HG02852 (cell line): Measurements from ENCODE around the gene CTSD.

Source experiments
- ATAC-seq: cut with Tn5 transposase; IDR thresholded peaks from one replicate; pipeline ENCODE4 v1.9.1; 2021; ENCODE audit warnings: mild to moderate bottlenecking, moderate library complexity; ENCODE audit not compliant: unreplicated experiment

The CTSD gene

DNA sequence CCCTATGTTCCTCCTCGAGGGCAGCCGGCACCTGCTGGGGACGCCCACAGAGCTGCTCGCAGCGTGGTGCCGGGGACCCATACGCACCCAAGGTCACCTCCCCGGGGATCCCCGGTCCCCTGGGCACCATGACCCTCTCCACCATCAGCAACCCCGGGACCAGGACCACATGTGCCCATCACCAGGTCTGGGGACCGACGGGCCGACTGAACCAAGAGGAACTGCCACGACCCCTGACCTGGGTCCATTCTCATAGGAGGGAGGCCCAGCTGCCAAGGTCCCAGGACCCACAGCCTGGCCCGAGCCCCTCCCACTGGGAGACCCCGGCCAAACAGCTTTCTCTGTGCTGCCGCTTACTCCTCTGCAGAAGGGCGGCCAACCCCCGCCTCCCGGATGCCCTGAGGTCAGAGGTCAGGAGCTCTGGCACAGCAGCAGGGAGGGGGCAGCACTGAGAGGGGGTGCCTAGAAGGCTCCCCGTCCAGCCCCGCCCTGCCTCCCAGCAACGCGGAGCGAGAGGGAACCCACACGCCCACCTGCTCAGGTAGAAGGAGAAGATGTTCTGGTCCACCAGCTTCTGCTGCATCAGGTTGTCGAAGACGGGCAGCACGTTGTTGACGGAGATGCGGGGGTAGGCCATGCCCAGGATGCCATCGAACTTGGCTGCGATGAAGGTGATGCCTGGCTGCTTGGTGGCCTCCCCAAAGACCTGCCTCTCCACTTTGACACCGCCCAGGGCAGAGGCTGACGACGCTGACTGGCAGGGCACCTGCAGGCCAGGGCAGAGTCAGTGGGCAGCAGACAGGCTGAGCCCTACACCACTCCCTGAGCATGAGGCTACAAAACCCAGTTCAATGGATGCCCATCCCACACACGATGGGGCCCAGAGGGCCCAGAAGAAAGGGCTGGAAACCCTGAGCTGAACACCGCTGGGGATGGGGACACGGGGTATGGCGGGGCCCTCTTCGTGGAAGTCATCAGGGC, 6.6 kb downstream of the CTSD start:
- no peak for ATAC-seq

DNA sequence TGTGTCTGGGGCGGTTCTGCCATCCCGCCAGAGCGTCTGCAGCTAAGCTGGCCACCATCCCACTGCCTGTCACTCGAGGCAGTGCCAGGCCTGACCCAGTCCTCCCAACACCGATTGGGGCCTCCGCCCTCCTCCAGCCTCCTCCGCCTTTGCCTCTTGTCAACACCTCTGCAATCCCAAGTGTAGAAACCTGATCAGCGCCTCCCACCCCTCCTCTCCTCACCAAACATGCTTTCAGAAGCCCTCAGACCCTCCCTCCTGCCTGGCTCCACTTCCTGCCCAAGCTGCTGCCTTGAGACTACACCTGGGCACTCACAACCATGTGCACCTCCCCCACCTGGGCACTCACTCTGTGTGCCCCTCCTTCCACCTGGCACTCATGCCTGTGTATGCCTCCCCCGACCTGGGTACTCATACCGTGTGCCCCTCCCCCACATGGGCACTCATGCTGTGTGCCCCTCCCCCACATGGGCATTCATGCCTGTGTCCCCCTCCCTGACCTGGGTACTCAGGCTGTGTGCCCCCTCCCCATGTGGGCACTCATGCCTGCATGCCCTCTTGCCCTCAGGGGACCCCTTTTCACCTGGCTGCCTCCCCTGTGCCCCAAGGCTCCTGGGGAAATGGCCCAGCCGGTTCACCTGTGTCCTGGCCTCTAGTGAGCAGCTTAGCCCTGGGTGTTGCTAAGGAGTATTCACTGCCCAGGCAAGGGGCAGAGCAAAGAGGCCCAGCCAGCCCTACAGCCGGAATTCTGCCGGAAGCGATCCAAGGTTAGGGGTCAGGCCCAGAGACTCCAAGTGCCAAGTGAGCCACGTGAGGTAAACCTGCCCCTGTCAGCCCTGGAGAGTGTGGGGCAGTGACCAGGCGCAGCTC, 7.8 kb downstream of the CTSD start:
- ATAC-seq, result no peak

DNA sequence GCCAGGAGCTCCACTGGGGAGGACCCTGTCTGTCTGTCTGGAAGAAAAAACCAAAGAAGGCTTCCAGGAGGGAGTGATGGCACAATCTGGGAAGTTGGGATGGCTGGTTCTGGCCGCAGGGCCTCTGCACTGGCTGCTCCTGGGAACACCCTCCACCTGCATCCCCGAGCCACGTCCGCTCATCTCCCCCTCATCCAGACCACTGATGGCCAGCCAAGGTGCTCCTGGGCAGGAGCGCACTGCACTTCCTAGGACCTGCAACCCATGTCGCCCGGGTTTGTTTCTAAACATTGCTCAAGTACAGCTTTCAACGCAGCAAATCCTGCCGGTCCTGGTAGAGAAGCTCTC, 8.4 kb downstream of the CTSD start:
- ATAC-seq, result no peak

DNA sequence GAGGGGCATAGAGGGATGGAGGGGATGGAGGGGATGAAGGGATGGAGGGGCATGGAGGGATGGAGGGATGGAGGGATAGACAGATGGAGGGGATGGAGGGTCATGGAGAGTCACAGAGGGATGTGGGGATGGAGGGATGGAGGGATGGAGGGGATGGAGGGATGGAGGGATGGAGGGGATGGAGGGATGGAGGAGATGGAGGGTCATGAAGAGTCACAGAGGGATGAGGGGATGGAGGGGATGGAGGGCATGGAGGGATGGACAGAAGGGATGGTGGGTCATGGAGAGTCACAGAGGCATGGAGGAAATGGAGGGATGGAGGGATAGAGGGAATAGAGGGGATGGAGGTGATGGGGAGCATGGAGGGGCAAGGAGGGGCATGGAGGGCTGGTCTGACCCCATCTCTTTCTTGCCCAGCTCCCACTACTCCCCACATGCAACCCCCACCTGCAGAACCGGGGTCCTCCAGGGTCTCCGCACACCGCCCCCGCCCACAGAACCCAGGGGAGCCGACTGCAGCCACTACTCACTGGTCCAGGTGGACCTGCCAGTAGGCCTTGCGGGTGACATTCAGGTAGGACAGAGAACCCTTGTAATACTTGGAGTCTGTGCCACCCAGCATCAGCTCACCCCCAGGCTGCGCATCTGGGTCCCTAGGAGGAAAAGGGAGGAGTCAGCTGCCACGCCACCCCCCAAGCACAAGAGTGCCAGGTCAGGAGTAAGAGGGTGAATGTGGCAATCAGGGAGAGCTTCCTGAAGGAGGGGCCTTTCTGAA, 9.2 kb downstream of the CTSD start:
- no peak for ATAC-seq

DNA sequence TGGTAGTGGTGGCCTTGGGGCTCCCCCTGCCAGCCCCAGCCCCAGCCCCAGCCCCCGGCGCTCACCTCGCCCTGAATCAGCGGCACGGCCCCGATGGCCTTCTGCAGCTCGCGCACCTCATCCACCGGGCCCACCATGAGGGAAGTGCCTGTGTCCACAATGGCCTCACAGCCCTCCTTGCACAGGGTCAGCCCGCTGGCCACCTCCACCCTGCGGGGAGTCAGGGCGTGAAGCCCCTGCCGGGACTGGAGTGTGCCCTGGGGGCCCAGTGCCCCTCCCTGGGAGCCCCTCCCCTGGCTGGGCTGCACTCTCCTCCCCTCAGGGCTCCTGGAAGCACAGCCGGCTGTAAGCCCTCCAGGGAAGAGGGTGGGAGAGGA, 9.8 kb downstream of the CTSD start:
- no peak for ATAC-seq

DNA sequence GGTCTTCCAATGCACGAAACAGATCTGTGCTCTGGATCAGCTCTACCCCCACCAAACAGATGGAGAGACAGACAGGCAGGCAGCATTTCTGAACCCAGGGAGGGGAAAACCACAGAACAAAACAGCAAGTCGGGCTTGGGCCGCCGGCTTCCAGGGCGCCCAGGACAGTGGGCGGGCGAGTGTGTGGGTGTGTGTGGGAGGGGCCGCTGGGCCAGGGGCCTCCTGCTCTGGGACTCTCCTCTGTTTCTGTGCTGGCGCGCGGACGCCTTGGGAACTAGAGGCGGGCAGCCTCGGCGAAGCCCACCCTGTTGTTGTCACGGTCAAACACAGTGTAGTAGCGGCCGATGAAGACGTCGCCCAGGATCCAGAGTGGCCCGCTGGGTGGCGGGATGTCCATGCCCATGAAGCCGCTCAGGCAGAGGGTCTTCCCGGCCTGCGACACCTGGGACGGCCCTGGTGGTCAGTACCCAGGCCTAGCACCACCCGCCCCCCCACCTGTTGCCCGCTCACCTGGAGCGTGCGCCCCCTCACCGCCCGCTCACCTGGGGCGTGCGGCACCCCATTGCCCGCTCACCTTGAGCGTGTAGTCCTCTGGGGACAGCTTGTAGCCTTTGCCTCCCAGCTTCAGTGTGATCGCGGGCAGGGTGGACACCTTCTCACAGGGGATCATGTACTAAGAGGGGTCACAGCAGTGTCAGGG, 10.3 kb downstream of the CTSD start:
- no peak for ATAC-seq

DNA sequence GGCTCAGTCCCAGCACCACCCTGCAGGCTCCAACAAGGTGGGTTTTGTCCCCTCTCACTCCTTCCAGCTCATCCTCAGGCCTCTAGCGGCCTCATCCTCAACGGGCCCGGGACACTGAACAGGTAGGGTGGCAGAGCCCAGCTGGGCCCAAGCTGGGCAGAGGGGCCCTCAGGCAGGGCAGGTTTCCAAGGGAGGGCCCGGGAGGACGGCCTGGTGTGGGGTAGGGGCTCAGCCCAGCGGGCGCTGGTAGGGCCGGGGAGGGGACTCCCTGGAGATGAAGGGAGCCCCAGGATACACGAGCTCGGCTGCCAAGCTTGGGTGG, 10.9 kb downstream of the CTSD start:
- ATAC-seq, result no peak

DNA sequence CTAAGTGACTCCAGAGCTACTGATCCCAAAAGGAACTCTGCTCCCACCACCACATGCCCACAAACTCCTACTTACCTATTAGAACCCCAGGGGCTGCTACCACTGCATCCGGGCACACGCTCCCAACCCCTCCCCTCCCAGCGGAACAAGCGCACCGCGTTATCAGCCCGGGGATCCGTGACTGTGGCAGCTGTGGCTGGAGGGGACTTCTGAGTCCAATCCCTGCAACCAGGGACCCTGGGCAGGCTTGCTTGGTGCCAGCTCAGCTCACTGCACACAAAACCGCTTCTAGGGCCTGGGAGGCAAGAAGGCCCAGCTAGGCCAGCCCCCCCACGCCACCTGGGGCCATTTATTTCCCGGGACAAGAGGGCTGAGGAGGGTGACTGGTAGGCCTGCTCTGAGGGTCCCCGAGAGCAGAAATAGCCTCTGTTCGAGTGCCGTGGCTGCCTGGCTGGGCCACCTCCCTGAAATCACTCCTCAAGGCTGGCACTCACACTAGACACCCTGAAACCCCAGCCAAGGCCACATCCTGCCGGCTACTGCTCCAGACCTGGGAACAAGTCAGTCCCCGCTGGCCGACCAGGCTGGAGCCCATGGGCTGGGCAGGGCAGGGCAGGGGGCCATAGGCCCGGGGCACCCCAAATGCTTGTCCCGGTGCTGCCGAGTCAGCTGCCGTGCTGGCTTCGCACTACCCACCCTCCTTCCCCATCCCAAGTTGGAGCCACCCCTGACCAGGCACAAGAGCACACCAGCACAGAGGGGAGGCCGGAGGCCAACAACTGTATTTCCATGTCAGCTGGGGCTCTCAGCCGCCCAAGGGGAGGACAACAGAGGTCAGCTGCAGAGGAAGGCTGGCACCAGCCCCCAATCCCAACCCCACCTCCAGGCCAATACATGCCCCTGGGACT, 11.5 kb downstream of the CTSD start:
- no peak for ATAC-seq

DNA sequence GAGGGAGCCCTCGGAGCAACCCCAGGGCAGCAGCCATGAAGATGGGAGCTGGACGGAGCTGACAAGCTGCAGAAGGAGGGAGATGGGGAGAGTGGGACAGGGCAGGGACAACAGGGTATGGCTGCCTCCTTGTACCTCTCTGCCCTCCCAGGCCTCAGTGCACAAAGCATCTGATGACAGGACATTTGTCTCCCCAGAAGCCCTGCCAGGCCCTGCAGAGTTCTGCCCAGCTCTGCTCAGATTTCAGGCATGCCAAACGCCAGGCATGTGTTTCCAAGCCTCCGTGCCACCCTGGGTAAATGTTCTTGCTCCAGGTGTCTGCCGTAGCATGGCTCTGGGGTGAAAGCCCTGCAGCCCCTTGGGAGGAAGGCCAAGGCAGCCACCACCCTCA, 12.2 kb downstream of the CTSD start:
- no peak for ATAC-seq

DNA sequence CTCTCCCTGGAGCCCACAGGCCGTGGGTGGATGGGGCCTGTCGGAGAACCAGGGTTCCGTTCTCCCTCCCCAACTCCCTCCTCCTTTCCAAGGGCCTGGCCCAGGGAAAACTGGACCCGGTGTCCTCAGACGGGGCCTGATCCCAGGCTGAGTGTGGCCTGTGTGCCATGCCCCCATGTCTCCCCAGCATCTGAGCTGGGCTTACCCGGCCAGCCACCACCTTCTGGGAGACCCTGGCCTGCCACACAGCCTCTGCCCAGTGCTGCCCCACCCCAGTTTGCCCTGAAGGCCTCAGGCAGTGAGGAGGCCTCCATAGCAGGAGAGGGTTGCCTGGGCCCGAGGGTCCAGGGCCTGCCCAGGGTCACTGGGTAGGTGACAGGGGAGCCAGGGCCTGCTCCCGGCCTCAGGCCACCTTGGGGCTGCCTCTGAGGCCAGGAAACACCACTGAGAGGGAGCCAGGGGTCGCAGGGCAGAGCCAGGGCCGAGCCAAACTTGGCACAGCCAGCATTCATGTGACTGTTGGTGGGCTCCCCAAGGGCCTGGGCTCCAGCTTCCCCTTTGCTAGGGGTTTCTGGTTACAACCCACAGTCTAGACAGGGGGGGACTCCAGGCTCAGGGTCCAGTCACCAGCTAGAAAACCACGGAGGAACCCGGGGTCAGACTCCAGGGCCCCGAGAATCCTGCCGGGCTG, 12.7 kb downstream of the CTSD start:
- ATAC-seq, result no peak

DNA sequence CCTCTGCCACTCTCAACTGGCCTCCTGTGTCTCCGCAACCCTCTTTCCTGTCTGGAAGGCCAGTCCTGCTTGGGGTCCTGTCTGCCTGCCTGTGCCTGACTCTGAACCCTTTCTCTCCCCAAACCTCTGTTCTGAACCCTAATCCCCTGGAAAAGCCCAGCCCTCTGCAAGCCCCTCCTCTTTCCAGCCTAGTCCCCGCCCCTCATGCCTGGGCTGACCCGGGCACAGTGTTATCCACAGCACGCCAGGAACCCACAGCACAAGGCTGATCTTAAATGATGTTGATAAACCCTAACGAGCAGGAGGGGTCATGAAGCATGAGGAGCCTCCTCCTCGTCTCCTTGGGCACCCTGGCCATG, 13.3 kb downstream of the CTSD start, which contains the start of gene IFITM10:
IFITM10 (minus strand) TSS at position 115 of the 359 bp plus-strand sequence. CDS start 153 bp downstream, outside the sequence.
- no peak for ATAC-seq

DNA sequence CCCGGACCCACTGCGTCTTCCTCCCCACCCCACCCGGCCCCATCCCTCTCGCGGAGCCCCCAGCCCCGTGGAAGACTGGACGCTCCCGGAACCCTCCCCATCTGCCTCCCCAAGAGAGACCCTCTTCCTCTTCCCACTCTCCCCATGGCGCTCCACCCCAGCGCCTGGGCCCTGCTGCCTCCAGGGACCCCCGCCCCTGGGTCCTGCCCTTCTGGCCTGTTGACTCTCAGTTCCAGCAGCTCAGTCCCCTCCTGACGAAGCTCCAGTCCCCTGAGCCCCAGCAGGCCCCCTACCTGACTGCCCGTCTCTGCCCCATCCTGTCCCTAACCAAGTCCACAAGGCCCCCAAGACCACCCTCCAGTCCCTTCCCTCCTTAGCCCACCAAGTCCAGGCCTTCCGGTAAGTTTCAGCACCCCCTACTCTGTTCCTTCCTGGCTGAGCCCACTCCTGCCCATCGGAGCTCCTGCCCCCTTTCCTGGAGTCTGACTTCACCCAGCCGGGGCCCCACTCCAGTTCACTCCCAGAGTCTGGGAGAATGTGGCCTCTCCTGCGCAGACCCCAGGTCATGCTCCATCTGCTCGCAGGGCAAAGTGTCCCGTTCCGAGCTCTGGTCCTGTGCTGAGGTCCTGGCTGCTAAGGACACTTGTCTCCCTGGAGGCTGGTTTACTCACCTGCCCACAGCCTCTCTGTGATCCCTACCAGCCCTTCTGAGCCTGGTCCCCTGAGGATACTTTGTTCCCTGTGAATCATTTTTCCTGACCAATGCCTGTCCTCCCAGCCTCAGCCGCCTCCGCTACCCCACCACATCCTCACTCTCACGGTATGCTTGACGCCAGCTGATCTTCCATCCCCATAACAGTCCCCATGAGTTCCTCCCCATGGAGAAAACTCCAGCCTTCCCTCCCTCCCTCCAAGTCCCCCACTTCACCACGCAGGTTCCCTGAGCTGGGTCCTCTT, 14.1 kb downstream of the CTSD start:
- ATAC-seq, result no peak

DNA sequence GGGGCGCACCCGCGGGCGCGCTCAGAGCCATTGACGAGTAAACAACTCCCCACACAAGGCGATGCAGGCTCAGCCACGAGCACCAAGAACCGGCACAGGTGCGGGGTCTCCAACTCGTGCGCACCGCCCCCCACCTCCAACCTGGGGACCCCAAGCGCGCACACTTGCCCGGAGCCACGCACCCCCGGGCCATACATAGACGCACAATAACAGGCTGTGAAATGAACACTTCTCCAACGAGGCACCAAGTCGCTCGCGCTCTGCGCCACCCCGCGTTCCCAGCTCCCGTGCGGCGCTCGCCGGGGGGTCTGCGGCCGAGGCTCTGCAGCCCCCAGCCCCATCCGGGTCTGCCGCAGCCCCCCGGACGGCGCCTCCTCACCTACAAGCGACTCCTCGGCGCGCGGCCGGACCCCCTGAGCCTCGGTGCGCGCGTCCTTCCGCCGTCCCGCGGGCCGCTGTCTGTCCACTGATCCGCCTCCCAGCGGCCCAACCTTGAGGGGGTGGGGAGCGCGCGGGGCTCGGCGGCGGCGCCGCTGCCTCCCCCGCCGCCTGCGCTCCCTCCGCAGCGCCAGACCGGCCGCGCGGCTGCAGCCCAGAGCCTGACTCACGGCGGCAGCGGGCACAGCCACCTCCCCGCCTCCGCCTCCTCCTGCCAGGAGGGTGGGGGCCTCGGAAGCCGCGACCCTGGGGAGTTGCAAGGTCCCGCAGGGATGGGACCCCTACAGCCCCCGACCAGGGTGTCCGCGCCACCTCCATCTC, 14.9 kb downstream of the CTSD start:
- ATAC-seq, result no peak

DNA sequence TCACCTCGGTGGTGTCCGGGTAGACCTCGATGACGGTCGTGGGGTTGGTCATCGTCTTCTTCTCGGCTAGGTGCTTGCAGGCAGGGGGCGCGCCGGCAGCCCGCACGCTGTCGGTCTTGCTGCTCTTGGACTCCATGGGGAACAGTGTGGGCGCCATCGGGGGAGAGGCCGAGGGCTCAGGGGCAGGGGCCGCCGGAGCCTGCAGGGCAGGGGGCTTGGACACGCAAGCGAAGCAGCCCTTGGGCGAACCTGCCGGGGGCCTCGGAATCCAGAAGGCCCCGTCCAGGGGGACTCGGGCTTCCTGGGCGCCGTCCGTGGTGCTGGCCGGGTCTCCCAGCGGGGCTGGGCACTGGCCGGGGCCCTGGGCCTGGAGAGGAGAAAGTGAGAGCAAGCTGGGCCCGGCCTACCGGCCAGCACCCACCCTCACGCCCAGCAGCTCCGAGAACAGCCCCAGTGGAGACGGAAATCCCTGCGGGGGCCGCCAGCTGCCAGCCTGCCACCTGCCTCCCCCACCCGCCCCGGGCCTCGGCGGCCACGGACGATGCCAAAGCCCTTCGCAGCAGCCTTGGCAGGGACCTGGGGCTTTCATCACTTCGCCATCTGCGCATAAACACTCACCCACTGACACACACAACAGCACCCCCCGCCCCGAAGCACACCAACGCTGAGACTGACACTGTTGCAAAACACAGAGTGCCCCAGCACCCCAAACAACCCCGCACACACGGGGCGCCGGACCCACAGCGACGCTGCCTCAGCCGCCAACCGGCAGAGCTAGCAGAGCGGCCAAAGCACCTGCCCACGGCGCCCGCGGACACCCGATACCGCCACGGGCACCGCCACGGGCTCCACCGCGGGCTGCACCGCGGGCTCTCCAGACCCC, 15.7 kb downstream of the CTSD start:
- ATAC-seq, result no peak

DNA sequence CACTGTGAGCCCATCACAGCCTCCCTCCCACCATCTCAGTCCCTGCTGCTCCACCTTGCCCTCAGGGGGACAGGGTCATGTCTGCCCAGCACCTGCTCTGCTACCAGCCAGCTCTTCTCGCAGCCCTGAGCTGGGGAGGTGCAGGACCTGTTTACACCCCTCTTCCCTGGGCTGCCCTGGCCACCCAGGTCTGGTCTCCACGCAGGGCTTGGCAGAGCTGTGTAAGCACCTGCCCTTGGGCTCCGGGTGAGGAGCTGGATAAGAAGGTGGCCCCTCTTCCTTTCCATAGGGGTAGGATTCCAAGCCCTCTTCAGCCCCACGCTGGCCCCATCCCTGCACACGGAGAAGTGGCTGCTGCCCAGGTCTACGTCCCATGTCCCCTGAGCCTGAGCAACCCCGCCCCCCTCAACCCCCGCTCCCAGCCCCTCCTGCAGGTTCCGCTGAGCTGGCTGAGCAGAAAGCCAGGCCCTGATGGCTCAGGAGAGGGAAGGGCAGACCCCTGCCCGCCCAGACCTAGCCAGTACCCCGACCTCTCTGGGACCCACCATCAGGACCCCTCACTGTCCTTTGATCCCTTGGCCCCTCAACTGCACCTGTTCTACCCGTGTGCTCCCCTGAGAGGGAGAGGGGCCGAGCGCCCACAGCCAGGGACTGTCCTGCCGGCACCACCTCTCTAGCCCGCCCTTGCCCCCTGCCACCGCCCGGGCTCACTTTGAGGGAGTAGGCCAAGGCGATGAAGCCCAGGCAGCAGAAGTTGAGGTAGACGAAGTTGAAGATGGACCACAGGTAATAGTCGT, 16.6 kb downstream of the CTSD start:
- ATAC-seq, result no peak
